SK-N-SH treated with all-trans-retinoic acid at 6 μM for 48 hours (cell line): ENCODE results near the gene ESYT3.

Source experiments
- CSDC2 ChIP-seq: fragments of 250-450 bp; sonication (Bioruptor Pico); IDR thresholded peaks from 2 replicates; pipeline ENCODE4 v1.5.0; 2020; ENCODE audit warnings: mild to moderate bottlenecking, moderate library complexity
- PATZ1 ChIP-seq: fragments of 250-450 bp; sonication (Bioruptor Pico); IDR thresholded peaks from 2 replicates; pipeline ENCODE4 v1.8.0; 2020; ENCODE audit warnings: mild to moderate bottlenecking, moderate library complexity, borderline replicate concordance
- PPARA ChIP-seq: fragments of 250-450 bp; sonication (Bioruptor Pico); IDR thresholded peaks from 2 replicates; pipeline ENCODE4 v1.5.0; 2020; ENCODE audit warnings: mild to moderate bottlenecking, borderline replicate concordance
- ZC3H10 ChIP-seq: fragments of 250-450 bp; sonication (Bioruptor Pico); IDR thresholded peaks from 2 replicates; pipeline ENCODE4 v1.5.1; 2021; ENCODE audit warnings: mild to moderate bottlenecking, moderate library complexity
- ZFP30 ChIP-seq: fragments of 450-650 bp; formaldehyde crosslinking; IDR thresholded peaks from 2 replicates; pipeline ENCODE4 v1.5.0; 2022; ENCODE audit warnings: mild to moderate bottlenecking, moderate library complexity

- TF ChIP-seq CSDC2 (CRISPR knock-in tag): no peak
- no peak for TF ChIP-seq ZFP30 (CRISPR knock-in tag)
- TF ChIP-seq PATZ1 (CRISPR knock-in tag): no peak
- TF ChIP-seq PPARA (CRISPR knock-in tag): no peak
- TF ChIP-seq ZC3H10 (CRISPR knock-in tag): no peak
Observed at GRCh38 chr3:138513090-138513843, 78.9 kb downstream of the ESYT3 start.
